MCF 10A (cell line): Measurements from ENCODE around the gene CLEC4F. TPM values are rescaled to one million over a fixed set of nuclear protein-coding genes. Genes with fewer than 3 reads are reported as not detected.
"Not testable (repeated sequence)": the region's sequence is repeated elsewhere in the genome, so short reads cannot be mapped to it uniquely, and the experiment has no call there.

Experiments
- BruUV-seq: library from RNA; stranded (reverse); fragments of 400-500 nt; replicated peaks from 2 replicates; lab custom pipeline; 2021; lab: Mats Ljungman, UMichigan
- CTCF ChIA-PET: fragments of 300-600 bp; sonication (Branson Sonifier 250); formaldehyde crosslinking; extraction: SDS; loops from one replicate; lab custom pipeline; 2021; ENCODE audit warnings: antibody characterized with exemption, inconsistent platforms; lab: Yijun Ruan, JAX
- POLR2A ChIA-PET: fragments of 300-600, 350-650 bp; sonication (Branson Sonifier 250); formaldehyde crosslinking; extraction: SDS; loops from one replicate; lab custom pipeline; 2020; ENCODE audit warnings: antibody characterized with exemption, inconsistent platforms; lab: Yijun Ruan, JAX
- DNase-seq: peaks from one replicate; pipeline ENCODE4 v3.0.0-alpha.2; 2018; ENCODE audit not compliant: unreplicated experiment
- H3K27ac Mint-ChIP-seq: one replicate; pipeline ENCODE4 v1.8.0; 2022; ENCODE audit warnings: mild to moderate bottlenecking, low read depth, mixed read lengths; ENCODE audit not compliant: unreplicated experiment
- H3K27me3 Mint-ChIP-seq: one replicate; pipeline ENCODE4 v1.8.0; 2022; ENCODE audit warnings: mixed read lengths; ENCODE audit not compliant: insufficient read depth, unreplicated experiment
- H3K36me3 Mint-ChIP-seq: one replicate; pipeline ENCODE4 v1.8.0; 2022; ENCODE audit warnings: mild to moderate bottlenecking, moderate library complexity, mixed read lengths; ENCODE audit not compliant: insufficient read depth, unreplicated experiment
- H3K4me1 Mint-ChIP-seq: one replicate; pipeline ENCODE4 v1.8.0; 2022; ENCODE audit warnings: mixed read lengths; ENCODE audit not compliant: insufficient read depth, unreplicated experiment
- H3K4me3 Mint-ChIP-seq: one replicate; pipeline ENCODE4 v1.8.0; 2022; ENCODE audit warnings: mild to moderate bottlenecking, moderate library complexity, mixed read lengths; ENCODE audit not compliant: unreplicated experiment
- H3K9me3 Mint-ChIP-seq: one replicate; pipeline ENCODE4 v1.8.0; 2022; ENCODE audit warnings: mixed read lengths; ENCODE audit not compliant: unreplicated experiment
- CTCF ChIP-seq: fragments of 200-600 bp; IDR thresholded peaks from one replicate; pipeline ENCODE4 v1.8.0; 2022; ENCODE audit warnings: antibody characterized with exemption, mild to moderate bottlenecking; ENCODE audit not compliant: unreplicated experiment
- intact Hi-C: fragments of 100-400 bp; cut with micrococcal nuclease; formaldehyde crosslinking; loops from 2 replicates; pipeline ENCODE4 v1.14.1; 2022
- total RNA-seq: library from RNA; stranded (reverse); gene quantifications from 2 replicates; pipeline ENCODE4 v1.2.3, GENCODE V29; 2022

Gene CLEC4F
- total RNA-seq, 1 experiment from 2014 or later: not detected

GRCh38 chr2:70801607-70802263 lies 18.7 kb downstream of the CLEC4F start:
- POLR2A ChIA-PET: interaction anchor here (0.6 kb wide), 1 partner anchor 97 kb away, joined by 3 read pairs; no protein-coding TSS in a partner anchor
- Mint-ChIP-seq H3K9me3 (peaks cover 10% of the 10 kb centered on the region), H3K4me3 (no peak overlapping the region), H3K27me3 (peaks cover 35% of the 10 kb centered on the region), H3K36me3 (no peaks in the 10 kb centered on the region), H3K4me1 (no peaks in the 10 kb centered on the region), H3K27ac (no peak overlapping the region)
- intact Hi-C loops: no loop called here
- no peak for DNase-seq
- no TSS peak for BruUV-seq
- CTCF ChIA-PET: no interaction called here
- TF ChIP-seq CTCF: no peak

- H3K9me3 Mint-ChIP-seq: peaks cover 10% of the 10 kb centered on the region
- no peaks in the 10 kb centered on the region for H3K4me1 Mint-ChIP-seq
- TF ChIP-seq CTCF: no peak
- CTCF ChIA-PET: interaction anchor here (1.0 kb wide), 1 partner anchor 477 kb away, joined by 3 read pairs; no protein-coding TSS in a partner anchor
- BruUV-seq: no TSS peak
- H3K27ac Mint-ChIP-seq: no peak overlapping the region
- no peak overlapping the region for H3K4me3 Mint-ChIP-seq
- POLR2A ChIA-PET: no interaction called here
- H3K36me3 Mint-ChIP-seq: no peaks in the 10 kb centered on the region
- intact Hi-C loops: no loop called here
- no peak for DNase-seq
- H3K27me3 Mint-ChIP-seq: peaks cover 34% of the 10 kb centered on the region
Measured at GRCh38 chr2:70799706-70800105, 20.7 kb downstream of the CLEC4F start.

- BruUV-seq, intact Hi-C loops: not testable (repeated sequence)
- H3K27me3 Mint-ChIP-seq: peaks cover 50% of the 10 kb centered on the region
Measured at GRCh38 chr2:70797996-70798395, 22.4 kb downstream of the CLEC4F start.

GRCh38 chr2:70797506-70797905 lies 22.9 kb downstream of the CLEC4F start:
- DNase-seq: no peak
- no TSS peak for BruUV-seq
- H3K4me3 Mint-ChIP-seq: no peak overlapping the region
- intact Hi-C loops: no loop called here
- H3K4me1 Mint-ChIP-seq: no peaks in the 10 kb centered on the region
- TF ChIP-seq CTCF: no peak
- CTCF ChIA-PET: interaction anchor here (0.5 to 0.8 kb wide), 3 partner anchors 13 to 164 kb away, joined by 3 to 5 read pairs (median 3); no protein-coding TSS in a partner anchor
- POLR2A ChIA-PET: no interaction called here
- no peak overlapping the region for H3K27ac Mint-ChIP-seq
- no peaks in the 10 kb centered on the region for H3K36me3 Mint-ChIP-seq
- peaks cover 50% of the 10 kb centered on the region for H3K27me3 Mint-ChIP-seq
- peaks cover 10% of the 10 kb centered on the region for H3K9me3 Mint-ChIP-seq

More at GRCh38 chr2:70797996-70798395, 22.4 kb downstream of the CLEC4F start:
- H3K9me3 Mint-ChIP-seq, POLR2A ChIA-PET, H3K27ac Mint-ChIP-seq, DNase-seq, H3K4me1 Mint-ChIP-seq, H3K36me3 Mint-ChIP-seq, H3K4me3 Mint-ChIP-seq: not testable (repeated sequence)
- CTCF ChIA-PET: interaction anchor here (0.5 to 1.2 kb wide), 4 partner anchors 9 to 163 kb away, joined by 3 to 7 read pairs (median 4); no protein-coding TSS in a partner anchor
